Measurements from ENCODE around the gene CWC27. TPM values are rescaled to one million over a fixed set of nuclear protein-coding genes. Genes with fewer than 3 reads are reported as not detected.

The CWC27 gene
- total RNA-seq: 25.6 and 28.7 TPM in 2 replicates

DNA sequence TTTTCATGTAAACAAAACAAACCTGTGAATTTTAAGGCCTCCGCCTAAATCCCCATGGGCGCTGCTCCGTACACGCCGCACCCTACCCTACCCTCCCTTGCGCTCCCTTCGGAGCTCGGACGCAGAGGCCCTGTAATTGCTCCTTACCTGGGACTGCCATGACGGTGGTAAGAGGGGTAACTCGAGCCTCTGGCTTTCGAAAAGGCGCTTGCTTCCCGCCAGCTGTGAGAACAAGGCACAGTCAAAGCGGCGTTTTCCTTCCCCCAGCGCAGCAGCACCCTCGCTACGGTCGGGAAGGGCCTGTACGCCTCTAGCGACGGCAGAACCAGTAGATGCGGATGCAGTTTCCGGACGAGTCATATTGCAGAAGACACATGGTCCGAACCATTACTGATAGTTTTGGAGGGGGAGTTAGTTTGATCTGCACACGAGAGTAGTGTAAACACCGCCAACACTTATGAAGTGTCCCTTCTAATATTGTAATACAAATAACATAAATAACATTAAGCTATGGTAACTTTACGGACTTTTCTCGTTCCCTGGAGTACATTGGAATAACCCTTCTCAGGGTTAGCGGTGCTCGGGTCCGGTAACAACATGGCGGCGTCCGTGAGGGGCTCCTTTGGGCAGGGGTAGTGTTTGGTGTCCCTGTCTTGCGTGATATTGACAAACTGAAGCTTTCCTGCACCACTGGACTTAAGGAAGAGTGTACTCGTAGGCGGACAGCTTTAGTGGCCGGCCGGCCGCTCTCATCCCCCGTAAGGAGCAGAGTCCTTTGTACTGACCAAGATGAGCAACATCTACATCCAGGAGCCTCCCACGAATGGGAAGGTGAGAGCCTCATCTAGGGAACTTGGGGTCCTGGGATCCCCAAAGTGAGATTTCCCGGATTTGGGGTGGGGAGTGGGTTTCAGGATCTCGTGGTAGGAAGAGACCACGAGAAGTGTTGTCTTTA is at the start of gene CWC27, which contains the start of gene SREK1IP1:
CWC27 (plus strand) TSS at position 573 of the 955 bp plus-strand sequence; CDS start at position 790, 217 bp downstream.
SREK1IP1 (minus strand) TSS at position 334 of the 955 bp plus-strand sequence; CDS start at position 160, 174 bp downstream.

Other genes with a start within 250 kb of the CWC27 start
- gene SHISAL2B, start 78.4 kb upstream of the CWC27 start, total RNA-seq: not detected in 2 replicates
- 20.2 and 22.8 TPM in 2 replicates for gene SREK1IP1, start 239 bp upstream of the CWC27 start, total RNA-seq

Data from thoracic aorta endothelial cell (primary cell).